Panc1 (cell line): ENCODE data around the gene OR2V1. TPM values are rescaled to one million over a fixed set of nuclear protein-coding genes. Genes with fewer than 3 reads are reported as not detected.
A peak's percentile ranks its signal among the peaks of the same experiment; 100 is the strongest.

ENCODE experiments used
- ATAC-seq: fragments of 200-7000 bp; cut with Tn5 transposase; 2 replicates; pipeline ENCODE4 v1.9.1; 2020; ENCODE audit warnings: mild to moderate bottlenecking, moderate library complexity
- BruUV-seq: library from RNA; stranded (reverse); fragments of 400-500 nt; replicated peaks from 2 replicates; lab custom pipeline; 2021; lab: Mats Ljungman, UMichigan
- CTCF ChIA-PET: fragments of 300-600 bp; sonication (Branson Sonifier 250); formaldehyde crosslinking; loops from one replicate; lab custom pipeline; 2022; ENCODE audit warnings: antibody characterized with exemption; lab: Charles Lee
- POLR2A ChIA-PET: fragments of 300-600 bp; sonication (Branson Sonifier 250); formaldehyde crosslinking; loops from one replicate; lab custom pipeline; 2022; ENCODE audit warnings: antibody characterized with exemption; lab: Charles Lee
- DNase-seq: peaks from one replicate; pipeline ENCODE4 v3.0.0-alpha.2; 2010; ENCODE audit warnings: low read depth, low spot score
- H3K27ac ChIP-seq: 2 replicates; pipeline ENCODE4 v1.5.1; 2011; ENCODE audit warnings: mild to moderate bottlenecking, low read length, inconsistent platforms
- H3K27me3 ChIP-seq: fragments of 200-500 bp; sonication (Bioruptor generic); 2 replicates; pipeline ENCODE4 v1.6.0; 2014; ENCODE audit warnings: low read length, inconsistent platforms; ENCODE audit not compliant: control insufficient read depth, insufficient read depth
- H3K36me3 ChIP-seq: fragments of 200-500 bp; sonication (Bioruptor generic); 2 replicates; pipeline ENCODE4 v1.5.1; 2014; ENCODE audit warnings: inconsistent platforms, mild to moderate bottlenecking, low read length, moderate library complexity; ENCODE audit not compliant: control insufficient read depth, insufficient read depth
- H3K4me1 ChIP-seq: 2 replicates; pipeline ENCODE4 v1.5.1; 2011; ENCODE audit warnings: inconsistent platforms, mild to moderate bottlenecking, low read length, moderate library complexity; ENCODE audit not compliant: control insufficient read depth, insufficient read depth
- H3K4me3 ChIP-seq, 2 experiments: 2 replicates each; pipeline ENCODE4 v1.5.1; 2011 to 2012; ENCODE audit warnings: low read depth in 2 of 2, low read length in 2 of 2, mild to moderate bottlenecking in 2 of 2, inconsistent platforms in 1 of 2, moderate library complexity in 1 of 2
- H3K9me3 ChIP-seq: fragments of 200-500 bp; sonication (Bioruptor generic); 2 replicates; pipeline ENCODE4 v1.5.1; 2014; ENCODE audit warnings: low read depth, mild to moderate bottlenecking, inconsistent platforms, low read length, moderate library complexity; ENCODE audit not compliant: control insufficient read depth, insufficient read depth
- POLR2AphosphoS5 ChIP-seq: IDR thresholded peaks from 2 replicates; pipeline ENCODE4 v1.6.1; 2012; ENCODE audit warnings: mild to moderate bottlenecking, low read depth, low read length, moderate library complexity
- SIN3A ChIP-seq: IDR thresholded peaks from 2 replicates; pipeline ENCODE4 v1.6.1; 2012; ENCODE audit warnings: low read depth, mild to moderate bottlenecking, low read length, moderate library complexity, borderline replicate concordance; ENCODE audit not compliant: insufficient read depth
- TCF7L2 ChIP-seq: IDR thresholded peaks from 2 replicates; pipeline ENCODE4 v1.6.1; 2011; ENCODE audit warnings: mild to moderate bottlenecking, low read depth, low read length, inconsistent platforms
- in situ Hi-C: cut with HindIII; loops from 2 replicates; pipeline ENCODE4 v1.10.0; 2016; ENCODE audit warnings: low sequenced_read_pairs, low pct_unique_long_range_greater_than_20kb
- intact Hi-C: fragments of 100-400 bp; cut with micrococcal nuclease; formaldehyde crosslinking; loops from one replicate; pipeline ENCODE4 v1.10.0; 2022; ENCODE audit not compliant: unreplicated experiment
- total RNA-seq: library from RNA; stranded (reverse); gene quantifications from one replicate; pipeline ENCODE4 v1.2.1, GENCODE V29; 2021; ENCODE audit not compliant: unreplicated experiment
- TF ChIP-seq, protein P1 (sequence below): fragments of 450-650 bp; IDR thresholded peaks from 2 replicates; pipeline ENCODE4 v1.5.1; 2017; ENCODE audit warnings: mild to moderate bottlenecking
- TF ChIP-seq, protein P2 (sequence below), 2 experiments: IDR thresholded peaks; 2 replicates each; pipeline ENCODE4 v1.6.1; 2011 to 2012; ENCODE audit warnings: low read depth in 2 of 2, control low read depth in 1 of 2, low read length in 1 of 2, mild to moderate bottlenecking in 1 of 2, moderate library complexity in 1 of 2; ENCODE audit not compliant: insufficient read depth in 1 of 2

OR2V1 gene
- total RNA-seq, 1 experiment from 2014 or later: not detected

DNA sequence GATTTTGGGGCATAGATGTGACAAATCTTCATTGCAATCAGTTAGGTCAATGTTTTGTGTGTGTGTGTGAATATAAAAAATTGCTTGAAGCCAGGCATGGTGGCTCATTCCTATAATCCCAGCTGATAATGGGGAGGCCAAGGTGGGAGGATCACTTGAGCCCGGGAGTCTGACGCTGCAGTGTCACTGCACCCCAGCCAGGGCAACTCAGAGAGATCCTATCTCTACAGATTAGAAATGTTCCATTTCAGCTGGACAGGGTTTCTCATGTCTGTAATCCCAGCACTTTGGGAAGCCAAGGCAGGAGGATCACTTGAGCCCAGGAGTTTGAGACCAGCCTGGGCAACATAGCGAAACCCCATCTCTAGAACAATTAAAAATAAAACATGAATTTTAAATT lies 27.9 kb upstream of the OR2V1 start:
- TF ChIP-seq TCF7L2 (no peak), POLR2AphosphoS5 (no peak), SIN3A (no peak)
- TF ChIP-seq, protein P1, sequence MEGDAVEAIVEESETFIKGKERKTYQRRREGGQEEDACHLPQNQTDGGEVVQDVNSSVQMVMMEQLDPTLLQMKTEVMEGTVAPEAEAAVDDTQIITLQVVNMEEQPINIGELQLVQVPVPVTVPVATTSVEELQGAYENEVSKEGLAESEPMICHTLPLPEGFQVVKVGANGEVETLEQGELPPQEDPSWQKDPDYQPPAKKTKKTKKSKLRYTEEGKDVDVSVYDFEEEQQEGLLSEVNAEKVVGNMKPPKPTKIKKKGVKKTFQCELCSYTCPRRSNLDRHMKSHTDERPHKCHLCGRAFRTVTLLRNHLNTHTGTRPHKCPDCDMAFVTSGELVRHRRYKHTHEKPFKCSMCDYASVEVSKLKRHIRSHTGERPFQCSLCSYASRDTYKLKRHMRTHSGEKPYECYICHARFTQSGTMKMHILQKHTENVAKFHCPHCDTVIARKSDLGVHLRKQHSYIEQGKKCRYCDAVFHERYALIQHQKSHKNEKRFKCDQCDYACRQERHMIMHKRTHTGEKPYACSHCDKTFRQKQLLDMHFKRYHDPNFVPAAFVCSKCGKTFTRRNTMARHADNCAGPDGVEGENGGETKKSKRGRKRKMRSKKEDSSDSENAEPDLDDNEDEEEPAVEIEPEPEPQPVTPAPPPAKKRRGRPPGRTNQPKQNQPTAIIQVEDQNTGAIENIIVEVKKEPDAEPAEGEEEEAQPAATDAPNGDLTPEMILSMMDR: no peak
- TF ChIP-seq, protein P2, sequence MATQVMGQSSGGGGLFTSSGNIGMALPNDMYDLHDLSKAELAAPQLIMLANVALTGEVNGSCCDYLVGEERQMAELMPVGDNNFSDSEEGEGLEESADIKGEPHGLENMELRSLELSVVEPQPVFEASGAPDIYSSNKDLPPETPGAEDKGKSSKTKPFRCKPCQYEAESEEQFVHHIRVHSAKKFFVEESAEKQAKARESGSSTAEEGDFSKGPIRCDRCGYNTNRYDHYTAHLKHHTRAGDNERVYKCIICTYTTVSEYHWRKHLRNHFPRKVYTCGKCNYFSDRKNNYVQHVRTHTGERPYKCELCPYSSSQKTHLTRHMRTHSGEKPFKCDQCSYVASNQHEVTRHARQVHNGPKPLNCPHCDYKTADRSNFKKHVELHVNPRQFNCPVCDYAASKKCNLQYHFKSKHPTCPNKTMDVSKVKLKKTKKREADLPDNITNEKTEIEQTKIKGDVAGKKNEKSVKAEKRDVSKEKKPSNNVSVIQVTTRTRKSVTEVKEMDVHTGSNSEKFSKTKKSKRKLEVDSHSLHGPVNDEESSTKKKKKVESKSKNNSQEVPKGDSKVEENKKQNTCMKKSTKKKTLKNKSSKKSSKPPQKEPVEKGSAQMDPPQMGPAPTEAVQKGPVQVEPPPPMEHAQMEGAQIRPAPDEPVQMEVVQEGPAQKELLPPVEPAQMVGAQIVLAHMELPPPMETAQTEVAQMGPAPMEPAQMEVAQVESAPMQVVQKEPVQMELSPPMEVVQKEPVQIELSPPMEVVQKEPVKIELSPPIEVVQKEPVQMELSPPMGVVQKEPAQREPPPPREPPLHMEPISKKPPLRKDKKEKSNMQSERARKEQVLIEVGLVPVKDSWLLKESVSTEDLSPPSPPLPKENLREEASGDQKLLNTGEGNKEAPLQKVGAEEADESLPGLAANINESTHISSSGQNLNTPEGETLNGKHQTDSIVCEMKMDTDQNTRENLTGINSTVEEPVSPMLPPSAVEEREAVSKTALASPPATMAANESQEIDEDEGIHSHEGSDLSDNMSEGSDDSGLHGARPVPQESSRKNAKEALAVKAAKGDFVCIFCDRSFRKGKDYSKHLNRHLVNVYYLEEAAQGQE (IDR thresholded peaks at IDR 0.05; ENCODE audit: insufficient read depth in 1 of 2, low read depth in 2 of 2, low read length in 1 of 2): no peak
- intact Hi-C loops (loop anchor here (10.0 kb wide), 1 partner anchor 54 kb away; no protein-coding TSS in a partner anchor), in situ Hi-C loops (no loop called here)
- Histone ChIP-seq H3K27ac (peak overlapping the region; percentile 25; the same call in 1 of the 2 replicates), H3K4me1 (peaks cover 22% of the 10 kb centered on the region), H3K36me3 (no peaks in the 10 kb centered on the region), H3K4me3 (0 out of 4 replicates have a peak overlapping the region, but pooled peaks of 1 of the 2 experiments have one; percentile 20), H3K9me3 (no peaks in the 10 kb centered on the region), H3K27me3 (no peaks in the 10 kb centered on the region)
- DNase-seq: no peak
- POLR2A ChIA-PET: no interaction called here
- CTCF ChIA-PET: no interaction called here
- no peak for ATAC-seq
- no TSS peak for BruUV-seq

DNA sequence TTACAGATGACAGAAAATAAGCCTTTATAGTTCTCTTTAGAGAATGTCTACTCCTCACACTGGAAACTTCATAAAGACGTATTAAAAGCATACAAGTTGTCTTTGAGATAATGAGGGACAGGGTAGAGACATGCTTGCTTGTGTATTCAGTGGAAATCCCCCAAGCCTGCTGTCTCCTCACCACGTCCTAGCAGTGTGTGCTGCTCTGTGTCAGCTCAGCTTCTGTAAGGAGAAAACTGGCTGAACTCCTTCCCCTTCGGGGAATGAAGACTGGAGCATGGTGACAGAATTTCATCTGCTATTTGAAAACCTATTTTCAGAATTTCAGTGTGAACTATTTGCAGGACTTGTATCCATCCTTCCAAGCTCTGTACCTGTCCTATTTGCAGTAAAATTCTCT lies 25.8 kb upstream of the OR2V1 start:
- no peak for TF ChIP-seq SIN3A
- TF ChIP-seq, protein P1: no peak
- TF ChIP-seq, protein P2 (IDR thresholded peaks at IDR 0.05; ENCODE audit: insufficient read depth in 1 of 2, low read depth in 2 of 2, low read length in 1 of 2): no peak
- no peak for TF ChIP-seq POLR2AphosphoS5
- TF ChIP-seq TCF7L2: no peak
- Histone ChIP-seq H3K9me3 (peaks cover 3% of the 10 kb centered on the region; the same call in 1 of the 2 replicates), H3K36me3 (no peaks in the 10 kb centered on the region), H3K27me3 (no peaks in the 10 kb centered on the region), H3K4me3 (no peak overlapping the region), H3K4me1 (peaks cover 30% of the 10 kb centered on the region), H3K27ac (no peak overlapping the region)
- no TSS peak for BruUV-seq
- in situ Hi-C loops: no loop called here
- no peak for ATAC-seq
- POLR2A ChIA-PET: no interaction called here
- DNase-seq: no peak
- CTCF ChIA-PET: no interaction called here
- intact Hi-C loops: loop anchor here (10.0 kb wide), 1 partner anchor 52 kb away; no protein-coding TSS in a partner anchor
